ENCODE data around the gene TPM3. TPM values are rescaled to one million over a fixed set of nuclear protein-coding genes. Genes with fewer than 3 reads are reported as not detected.
"Not testable (repeated sequence)": the region's sequence is repeated elsewhere in the genome, so short reads cannot be mapped to it uniquely, and the experiment has no call there.

TPM3 gene
- total and polyA plus RNA-seq, 2 of the 8 experiments (the other 6 are each of a cell fraction or from before 2014, with no cell fraction given) = 278 to 572 TPM

DNA sequence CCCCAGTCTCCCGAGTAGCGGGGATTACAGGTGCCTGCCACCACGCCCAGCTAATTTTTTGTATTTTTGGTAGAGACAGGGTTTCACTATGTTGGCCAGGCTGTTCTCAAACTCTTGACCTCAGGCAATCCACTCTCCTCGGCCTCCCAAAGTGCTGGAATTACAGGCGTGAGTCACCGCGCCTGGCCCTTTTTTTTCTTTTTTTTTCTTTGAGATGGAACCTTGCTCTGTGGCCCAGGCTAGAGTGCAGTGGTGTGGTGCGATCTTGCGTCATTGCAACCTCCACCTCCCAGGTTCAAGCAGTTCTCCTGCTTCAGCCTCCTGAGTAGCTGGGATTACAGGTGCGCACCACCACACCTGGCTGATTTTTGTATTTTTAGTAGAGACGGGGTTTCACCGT is 41.2 kb upstream of the TPM3 start:
- H3K79me1 ChIP-seq (ENCODE audit: low read depth, low read length); H4K5ac ChIP-seq (ENCODE audit: insufficient read length, low read depth, low read length); H4K91ac ChIP-seq (replicated peaks; ENCODE audit: insufficient read length, low read length); H3K9ac ChIP-seq (replicated peaks in 1 of 4; ENCODE audit: extremely low read depth in 1 of 4, low read depth in 3 of 4, low read length in 3 of 4); H3K23ac ChIP-seq (ENCODE audit: insufficient read length); H3K4me3 ChIP-seq (ENCODE audit: extremely low read depth in 1 of 4, insufficient read depth in 2 of 4, low read depth in 3 of 4, low read length in 4 of 4); H2BK20ac ChIP-seq (ENCODE audit: low read length); H2BK120ac ChIP-seq (replicated peaks; ENCODE audit: low read depth, low read length); H2AK5ac ChIP-seq (ENCODE audit: low read depth, low read length); H3K14ac ChIP-seq (ENCODE audit: insufficient read length); DNase-seq (ENCODE audit: low read depth in 1 of 2, low spot score in 2 of 2); H3K27me3 ChIP-seq (replicated peaks in 1 of 4; ENCODE audit: control insufficient read depth in 3 of 4, extremely low read depth in 1 of 4, insufficient read depth in 3 of 4, low read length in 3 of 4); H3K4ac ChIP-seq (replicated peaks; ENCODE audit: insufficient read length, low read depth, low read length); H3K18ac ChIP-seq (ENCODE audit: extremely low read depth, low read length); H4K20me1 ChIP-seq (replicated peaks in 1 of 2; ENCODE audit: control insufficient read depth in 1 of 2, insufficient read depth in 2 of 2, low read length in 2 of 2); H3K4me2 ChIP-seq (ENCODE audit: insufficient read depth in 1 of 2, low read depth in 2 of 2, low read length in 2 of 2); H2BK5ac ChIP-seq (ENCODE audit: low read depth, low read length); H3K27ac ChIP-seq (ENCODE audit: low read depth, low read length); H2BK15ac ChIP-seq (ENCODE audit: low read length); FAIRE-seq; H3K23me2 ChIP-seq (ENCODE audit: low read depth, low read length); CTCF ChIA-PET (ENCODE audit: partially characterized antibody); H2BK12ac ChIP-seq (ENCODE audit: low read depth, low read length); H3K56ac ChIP-seq (replicated peaks; ENCODE audit: insufficient read length, low read depth, low read length); H3K4me1 ChIP-seq (replicated peaks in 1 of 4; ENCODE audit: control insufficient read depth in 3 of 4, insufficient read depth in 4 of 4, low read length in 3 of 4); H2AFZ ChIP-seq (ENCODE audit: low read length); H3K9me3 ChIP-seq (ENCODE audit: insufficient read depth in 2 of 2, low read depth in 1 of 2, low read length in 1 of 2); H4K8ac ChIP-seq (ENCODE audit: extremely low read depth, insufficient read depth, low read length): not testable (repeated sequence)
- H3K79me2 ChIP-seq (ENCODE audit: control insufficient read depth in 1 of 2, insufficient read depth in 2 of 2, low read length in 2 of 2) = peaks cover 4 to 79% of the 10 kb centered on the region in 2 experiments; a peak in 3 of 4 replicates
- peaks cover 43 to 90% (median 74%) of the 10 kb centered on the region in 4 experiments for H3K36me3 ChIP-seq (ENCODE audit: control insufficient read depth in 2 of 4, insufficient read depth in 4 of 4, low read length in 3 of 4)
- POLR2A ChIA-PET (ENCODE audit: partially characterized antibody) = interaction anchor here (0.7 to 1.0 kb wide), 2 partner anchors 36 to 582 kb away, joined by 3 read pairs; no protein-coding TSS in a partner anchor
- 97% methylated on average over 12 of the region's 12 CpGs; no CpG with 5 or more reads in 1 of the 2 experiments for WGBS, 2 experiments (ENCODE audit: extremely low coverage in 1 of 2, insufficient coverage in 1 of 2, insufficient read length in 1 of 2, insufficient replicate concordance in 2 of 2, low coverage in 1 of 2, low lambda C conversion rate in 2 of 2, missing lambda C conversion rate in 1 of 2)

DNA sequence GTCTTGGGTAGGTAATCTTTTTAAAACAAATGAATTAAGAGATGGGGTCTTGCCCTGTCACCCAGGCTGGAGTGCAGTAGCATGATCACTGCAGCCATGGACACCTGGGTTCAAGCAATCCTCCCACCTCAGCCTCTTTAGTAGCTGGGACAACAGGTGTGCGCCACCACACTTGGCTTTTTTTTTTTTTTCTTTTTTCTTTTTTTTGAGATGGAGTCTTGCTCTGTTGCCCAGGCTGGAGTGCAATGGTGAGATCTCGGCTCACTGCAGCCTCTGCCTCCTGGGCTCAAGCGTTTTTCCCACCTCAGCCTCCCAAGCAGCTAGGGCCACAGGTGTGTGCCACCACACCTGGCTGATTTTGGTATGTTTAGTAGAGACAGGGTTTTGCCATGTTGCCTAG is 39.2 kb upstream of the TPM3 start:
- not testable (repeated sequence) for H3K4me2 ChIP-seq (ENCODE audit: insufficient read depth in 1 of 2, low read depth in 2 of 2, low read length in 2 of 2); H4K8ac ChIP-seq (ENCODE audit: extremely low read depth, insufficient read depth, low read length); H3K23me2 ChIP-seq (ENCODE audit: low read depth, low read length); H3K4me1 ChIP-seq (replicated peaks in 1 of 4; ENCODE audit: control insufficient read depth in 3 of 4, insufficient read depth in 4 of 4, low read length in 3 of 4); H2AK5ac ChIP-seq (ENCODE audit: low read depth, low read length); H2BK15ac ChIP-seq (ENCODE audit: low read length); H3K79me1 ChIP-seq (ENCODE audit: low read depth, low read length); H3K23ac ChIP-seq (ENCODE audit: insufficient read length); FAIRE-seq; H3K9ac ChIP-seq (replicated peaks in 1 of 4; ENCODE audit: extremely low read depth in 1 of 4, low read depth in 3 of 4, low read length in 3 of 4); H3K27ac ChIP-seq (ENCODE audit: low read depth, low read length); H4K5ac ChIP-seq (ENCODE audit: insufficient read length, low read depth, low read length); H4K91ac ChIP-seq (replicated peaks; ENCODE audit: insufficient read length, low read length); H3K4ac ChIP-seq (replicated peaks; ENCODE audit: insufficient read length, low read depth, low read length); H2BK5ac ChIP-seq (ENCODE audit: low read depth, low read length); H2AFZ ChIP-seq (ENCODE audit: low read length); H3K56ac ChIP-seq (replicated peaks; ENCODE audit: insufficient read length, low read depth, low read length); DNase-seq (ENCODE audit: low read depth in 1 of 2, low spot score in 2 of 2); H3K27me3 ChIP-seq (replicated peaks in 1 of 4; ENCODE audit: control insufficient read depth in 3 of 4, extremely low read depth in 1 of 4, insufficient read depth in 3 of 4, low read length in 3 of 4); H2BK12ac ChIP-seq (ENCODE audit: low read depth, low read length); H3K4me3 ChIP-seq (ENCODE audit: extremely low read depth in 1 of 4, insufficient read depth in 2 of 4, low read depth in 3 of 4, low read length in 4 of 4); H3K9me3 ChIP-seq (ENCODE audit: insufficient read depth in 2 of 2, low read depth in 1 of 2, low read length in 1 of 2); H2BK20ac ChIP-seq (ENCODE audit: low read length); H3K14ac ChIP-seq (ENCODE audit: insufficient read length); H2BK120ac ChIP-seq (replicated peaks; ENCODE audit: low read depth, low read length); H4K20me1 ChIP-seq (replicated peaks in 1 of 2; ENCODE audit: control insufficient read depth in 1 of 2, insufficient read depth in 2 of 2, low read length in 2 of 2); H3K18ac ChIP-seq (ENCODE audit: extremely low read depth, low read length)
- ChIA-PET POLR2A (ENCODE audit: partially characterized antibody) (interaction anchor here (0.8 to 1.7 kb wide), 5 partner anchors 11 to 40 kb away, joined by 3 to 6 read pairs (median 3); a partner anchor contains a TSS), CTCF (ENCODE audit: partially characterized antibody) (interaction anchor here (0.8 to 1.6 kb wide), 3 partner anchors 12 to 244 kb away, joined by 3 to 4 read pairs (median 4); no protein-coding TSS in a partner anchor)
- peaks cover 41 to 89% (median 69%) of the 10 kb centered on the region in 4 experiments for H3K36me3 ChIP-seq (ENCODE audit: control insufficient read depth in 2 of 4, insufficient read depth in 4 of 4, low read length in 3 of 4)
- H3K79me2 ChIP-seq (ENCODE audit: control insufficient read depth in 1 of 2, insufficient read depth in 2 of 2, low read length in 2 of 2) = peaks cover 4 to 77% of the 10 kb centered on the region in 2 experiments; a peak in 3 of 4 replicates
- 98% methylated on average over 3 of the region's 3 CpGs; no CpG with 5 or more reads in 1 of the 2 experiments for WGBS, 2 experiments (ENCODE audit: extremely low coverage in 1 of 2, insufficient coverage in 1 of 2, insufficient read length in 1 of 2, insufficient replicate concordance in 2 of 2, low coverage in 1 of 2, low lambda C conversion rate in 2 of 2, missing lambda C conversion rate in 1 of 2)
